DMS79 treated with DMSO at 0.1 percent for 48 hours (cell line): ENCODE measurements around the gene CIB2.

Experiments used
- DNase-seq: peaks from one replicate; lab custom pipeline; 2025; lab: John Stamatoyannopoulos, UW

Gene CIB2

DNA sequence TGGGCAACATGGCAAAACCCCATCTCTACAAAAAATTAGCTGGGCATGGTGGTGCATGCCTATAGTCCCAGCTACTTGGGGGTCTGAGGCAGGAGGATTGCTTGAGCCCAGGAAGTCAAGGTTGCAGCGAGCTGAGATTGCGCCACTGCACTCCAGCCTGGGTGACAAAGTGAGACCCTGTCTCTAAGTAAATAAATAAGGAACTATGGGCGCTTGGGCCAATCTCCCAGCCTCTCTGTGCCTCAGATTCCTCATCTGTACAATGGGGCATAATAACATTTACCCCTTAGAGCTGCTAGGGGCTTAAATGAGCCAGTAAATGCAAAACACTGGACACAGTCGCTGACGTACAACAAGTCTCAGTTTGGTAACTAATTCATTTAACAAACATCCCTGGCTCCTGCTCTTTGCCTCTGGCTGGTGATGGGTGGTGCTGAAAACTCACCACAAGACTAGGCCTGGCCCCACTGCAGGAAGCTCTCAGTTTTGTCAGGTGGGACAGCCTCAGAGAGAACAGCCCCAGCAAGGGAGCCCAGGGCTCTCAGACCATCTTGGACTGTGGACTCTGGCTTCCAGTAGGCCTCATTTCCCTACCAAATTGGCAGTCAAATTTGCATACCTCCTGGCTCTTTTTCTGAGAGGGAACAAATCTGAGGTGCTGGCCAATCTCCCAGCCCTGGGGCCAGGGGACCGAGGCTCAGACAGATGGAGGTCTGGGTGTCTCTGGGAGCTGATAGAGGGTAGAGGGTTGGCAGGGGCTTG, 47.4 kb downstream of the CIB2 start:
- DNase-seq = no peak

DNA sequence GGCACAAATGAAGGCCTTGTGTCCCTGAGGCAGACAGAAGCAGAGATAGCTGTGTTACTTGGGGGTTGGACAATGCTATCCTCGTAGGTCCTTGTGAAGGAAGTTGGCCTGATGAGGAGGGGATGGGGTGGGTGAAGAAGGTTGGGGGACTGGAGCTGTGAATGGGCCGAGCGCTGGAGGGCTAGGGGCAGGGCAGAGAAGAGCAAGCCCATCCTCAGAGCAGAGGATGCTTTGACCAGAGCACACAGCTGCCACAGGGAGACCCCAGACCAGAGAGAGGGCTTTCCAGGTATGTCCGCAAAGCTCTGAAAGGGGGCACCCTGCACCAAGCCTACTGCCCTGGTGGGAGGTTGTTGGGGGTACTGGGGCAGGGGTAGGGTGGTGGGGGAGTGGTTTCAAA, 48.1 kb downstream of the CIB2 start:
- no peak for DNase-seq

DNA sequence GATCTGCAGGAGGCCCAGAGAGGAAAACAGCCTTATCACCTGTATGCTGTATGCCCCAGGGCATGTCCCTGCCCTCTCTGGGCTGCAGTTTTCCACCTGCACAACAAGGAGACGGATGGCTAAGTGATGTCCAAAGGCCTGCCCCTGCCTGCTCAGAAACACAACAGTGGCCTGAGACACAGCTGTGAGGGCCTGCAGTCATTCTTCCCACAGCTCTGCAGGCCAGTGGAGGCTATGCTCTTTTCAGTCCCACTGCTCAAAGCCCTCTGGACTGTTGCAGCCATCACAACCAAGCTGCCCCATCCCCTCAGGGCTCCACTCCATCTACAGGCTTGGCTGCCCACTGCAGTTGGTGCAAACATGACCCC, 48.5 kb downstream of the CIB2 start:
- no peak for DNase-seq

DNA sequence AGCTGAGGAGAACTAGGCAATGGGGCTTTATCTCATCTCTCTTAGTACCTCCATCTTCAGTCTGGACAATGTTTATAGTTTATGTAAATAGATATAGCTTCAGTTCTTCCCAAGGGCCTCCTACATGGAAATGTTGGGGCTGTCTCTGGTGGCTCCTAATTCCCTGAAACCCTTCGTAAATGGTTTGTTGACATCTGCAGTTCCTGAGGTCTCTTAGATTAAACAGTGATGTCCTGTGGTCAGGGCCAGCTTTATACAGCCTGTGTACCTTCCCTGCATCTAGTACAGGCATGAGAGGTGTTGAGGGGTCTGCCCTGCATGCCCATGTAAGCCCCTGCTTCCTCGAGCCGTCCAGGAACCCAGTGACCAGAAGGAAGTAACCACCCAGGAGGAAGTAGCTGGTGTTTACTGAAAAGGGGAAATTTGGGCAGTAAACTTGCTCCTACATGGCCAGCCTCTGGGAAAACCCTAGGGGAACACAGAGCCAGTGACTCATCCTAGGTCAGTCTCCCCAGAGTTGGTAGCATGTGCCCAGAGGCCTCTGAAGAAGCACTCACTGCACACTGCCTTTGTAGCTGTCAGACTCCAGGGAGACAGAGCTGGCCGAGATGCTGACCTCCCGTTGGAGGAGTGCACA, 49.0 kb downstream of the CIB2 start:
- no peak for DNase-seq

DNA sequence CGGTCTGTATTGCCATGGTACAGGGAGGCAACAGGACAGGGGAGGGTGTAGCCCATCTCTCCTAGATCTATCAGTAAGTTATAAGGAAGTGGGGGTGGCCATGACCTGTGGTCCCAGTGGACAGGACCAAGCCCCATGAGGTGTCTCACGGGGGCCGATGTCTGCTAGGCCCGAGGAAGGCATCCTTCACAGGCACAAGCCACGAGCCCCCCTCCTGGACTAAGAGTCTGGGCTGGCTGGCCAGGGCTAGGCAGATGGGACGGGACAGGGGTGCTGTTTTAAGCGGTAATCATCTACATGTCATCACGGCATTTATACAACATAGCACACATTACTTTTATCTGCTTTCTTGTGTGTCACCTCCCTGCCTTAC, 51.2 kb downstream of the CIB2 start:
- DNase-seq = no peak

DNA sequence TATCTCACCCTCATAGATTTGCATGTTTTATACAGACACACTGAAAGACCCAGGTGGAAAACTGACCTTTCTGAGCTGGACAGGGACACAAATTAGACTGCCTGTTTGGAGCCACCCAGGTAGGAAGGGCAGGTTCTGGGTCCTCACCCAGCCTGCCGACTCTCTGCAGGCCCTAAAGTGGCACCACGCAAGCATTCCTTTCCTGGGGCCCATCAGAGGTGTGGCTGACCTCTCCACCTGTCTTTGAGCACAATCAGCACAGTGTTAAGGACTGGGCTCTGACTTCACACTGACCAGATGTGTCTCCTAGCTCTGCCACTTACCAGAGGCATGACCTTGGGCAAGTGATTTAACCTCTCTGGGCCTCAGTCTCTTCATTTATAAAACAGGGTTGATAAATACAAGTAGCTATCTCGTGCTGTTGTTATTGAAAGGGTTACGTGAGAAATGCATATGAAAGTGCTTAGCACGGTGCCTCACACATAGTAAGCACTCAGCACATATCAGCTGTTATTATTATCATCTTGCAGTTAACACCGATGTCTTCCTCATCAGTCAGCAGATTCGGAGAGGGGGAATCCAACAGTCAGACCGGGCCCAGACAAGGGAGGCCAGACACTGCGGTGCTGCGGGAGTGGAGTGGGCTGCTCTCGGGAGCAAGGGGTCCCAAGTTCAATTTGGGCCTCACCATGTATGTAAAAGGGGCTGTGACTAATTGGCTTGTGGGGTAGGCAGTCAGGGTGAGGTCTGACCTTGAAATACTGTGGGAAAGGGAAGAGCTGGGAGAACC, 51.8 kb downstream of the CIB2 start:
- no peak for DNase-seq

DNA sequence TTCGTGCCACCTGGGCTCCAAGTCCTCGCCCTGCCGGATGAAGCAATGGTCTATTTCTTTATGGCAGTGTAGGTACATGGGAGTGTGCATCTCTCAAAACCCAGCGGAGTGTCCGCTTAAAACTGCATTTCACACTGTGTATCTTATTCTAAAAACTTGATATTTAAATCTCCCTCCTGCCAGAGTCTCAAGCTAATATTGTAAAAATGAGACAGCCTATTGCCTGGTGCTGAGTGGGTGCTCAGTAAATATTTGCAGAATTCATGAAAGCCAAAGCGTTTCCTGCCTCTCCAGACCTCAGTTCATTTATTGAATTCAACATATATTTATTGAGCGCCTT, 53.4 kb downstream of the CIB2 start:
- DNase-seq = no peak

DNA sequence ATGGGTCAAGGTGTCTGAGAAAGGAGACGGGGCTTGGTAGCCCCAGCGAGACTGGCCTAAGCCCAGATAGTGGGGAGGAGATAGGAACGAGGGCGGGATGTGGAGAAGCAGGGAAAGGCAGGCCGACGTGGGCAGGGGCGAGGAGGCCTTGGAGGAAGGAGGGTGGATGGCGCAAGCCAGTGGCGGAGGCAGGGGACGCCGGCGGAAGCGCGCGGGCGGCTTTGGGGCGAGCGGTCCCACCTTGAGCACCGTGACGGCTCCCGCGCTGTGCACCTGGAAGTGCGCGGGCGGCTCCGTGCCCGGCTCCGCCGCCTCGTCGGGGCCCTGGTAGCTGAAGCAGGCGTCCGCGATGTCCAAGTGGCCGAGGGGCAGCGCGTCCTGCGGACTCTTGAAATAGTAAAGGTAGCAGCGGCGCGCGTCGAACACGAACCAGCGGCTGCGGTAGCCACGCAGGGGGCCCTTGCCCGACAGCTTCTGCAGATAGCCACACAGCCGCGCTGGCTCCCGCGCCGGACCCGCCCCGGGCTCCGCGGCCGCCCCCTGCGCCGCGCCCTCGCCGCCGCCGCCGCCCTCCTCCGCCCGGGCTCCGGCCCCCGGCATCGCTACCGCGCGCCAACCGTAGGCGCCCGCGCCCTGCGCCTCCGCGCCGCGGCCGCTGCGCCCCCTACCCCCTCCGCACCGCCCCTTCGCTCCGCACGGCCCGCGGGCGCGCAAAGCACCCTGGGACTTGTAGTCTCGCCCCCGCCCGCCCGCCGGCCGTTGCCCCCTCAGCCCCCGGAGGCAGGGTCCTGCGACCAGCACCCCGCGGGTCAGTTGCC, 54.0 kb downstream of the CIB2 start, which contains the start of gene TBC1D2B:
TBC1D2B (minus strand) TSS at position 659 of the 818 bp plus-strand sequence; CDS start at position 600, 59 bp downstream.
- DNase-seq = peak; percentile 4

DNA sequence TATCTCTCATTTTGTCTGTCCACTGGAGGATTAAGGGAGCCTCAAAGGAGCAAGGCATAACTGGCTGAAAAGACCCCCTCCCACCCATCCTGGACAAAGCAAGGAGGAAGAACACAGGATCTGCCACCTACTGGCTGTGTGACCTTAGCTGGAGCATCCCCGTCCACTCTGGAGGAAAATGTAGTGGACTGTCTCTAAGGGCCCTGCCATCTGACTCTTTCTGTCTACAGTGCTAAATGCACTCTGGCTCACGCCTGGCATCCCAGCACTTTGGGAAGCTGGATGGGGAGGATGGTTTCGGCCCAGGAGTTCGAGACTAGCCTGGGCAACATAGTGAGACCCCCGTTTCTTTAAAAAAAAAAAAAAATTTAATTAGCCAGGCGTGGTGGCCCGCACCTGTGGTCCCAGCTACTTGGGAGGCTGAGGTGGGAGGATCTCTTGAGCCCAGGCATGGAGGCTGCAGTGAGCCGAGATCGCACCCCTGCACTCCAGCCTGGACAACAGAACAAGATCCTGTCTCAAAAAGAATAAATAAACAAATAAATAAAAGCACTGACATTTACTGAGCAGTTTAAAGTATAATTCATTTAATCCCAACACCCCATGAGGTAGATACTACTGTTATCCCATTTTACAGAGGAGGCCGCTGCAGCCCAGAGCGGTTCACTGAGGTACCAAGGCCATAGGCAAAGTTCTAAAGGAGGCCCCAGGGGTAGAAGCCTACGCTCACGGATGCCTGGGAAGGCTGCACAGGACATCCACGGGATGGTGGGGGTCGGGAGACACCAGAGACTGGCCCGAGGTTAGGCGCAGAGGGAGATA, 54.8 kb downstream of the CIB2 start:
- no peak for DNase-seq

DNA sequence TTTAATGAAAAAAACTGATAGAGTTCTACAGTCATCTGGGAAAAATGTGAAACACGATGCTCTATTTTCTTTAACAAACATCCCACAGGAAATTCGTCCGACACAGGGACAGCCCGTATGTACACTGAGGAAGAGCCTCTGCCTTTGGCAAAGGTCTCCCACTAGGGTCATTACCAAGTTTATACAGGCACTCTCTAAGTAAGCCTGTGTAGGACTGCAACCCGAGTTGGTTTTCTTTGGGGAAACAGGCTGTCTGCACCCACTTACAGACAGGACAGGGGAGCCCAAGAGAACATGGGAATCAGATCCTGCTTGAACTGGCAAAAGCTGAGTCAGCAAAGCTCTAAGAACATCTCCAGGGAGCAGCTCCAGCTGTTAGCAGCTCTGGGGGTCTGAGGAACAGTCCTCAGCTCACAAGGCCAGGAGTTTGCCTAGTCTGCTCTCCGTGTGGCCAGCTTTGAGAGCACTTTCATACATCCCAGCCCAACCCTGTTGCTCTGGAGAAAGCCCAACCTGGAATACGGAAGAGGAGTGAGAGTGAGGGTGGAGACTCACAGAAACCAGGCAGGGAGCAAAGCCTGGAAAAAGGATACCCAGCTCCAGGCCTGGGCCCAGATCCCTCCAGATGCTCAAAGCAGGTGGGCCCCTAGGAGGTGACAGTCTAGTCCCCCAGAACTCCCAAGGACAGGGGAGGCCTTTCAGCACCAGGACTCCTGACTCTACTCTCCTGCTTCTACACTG, 55.6 kb downstream of the CIB2 start:
- DNase-seq = peak; percentile 43

DNA sequence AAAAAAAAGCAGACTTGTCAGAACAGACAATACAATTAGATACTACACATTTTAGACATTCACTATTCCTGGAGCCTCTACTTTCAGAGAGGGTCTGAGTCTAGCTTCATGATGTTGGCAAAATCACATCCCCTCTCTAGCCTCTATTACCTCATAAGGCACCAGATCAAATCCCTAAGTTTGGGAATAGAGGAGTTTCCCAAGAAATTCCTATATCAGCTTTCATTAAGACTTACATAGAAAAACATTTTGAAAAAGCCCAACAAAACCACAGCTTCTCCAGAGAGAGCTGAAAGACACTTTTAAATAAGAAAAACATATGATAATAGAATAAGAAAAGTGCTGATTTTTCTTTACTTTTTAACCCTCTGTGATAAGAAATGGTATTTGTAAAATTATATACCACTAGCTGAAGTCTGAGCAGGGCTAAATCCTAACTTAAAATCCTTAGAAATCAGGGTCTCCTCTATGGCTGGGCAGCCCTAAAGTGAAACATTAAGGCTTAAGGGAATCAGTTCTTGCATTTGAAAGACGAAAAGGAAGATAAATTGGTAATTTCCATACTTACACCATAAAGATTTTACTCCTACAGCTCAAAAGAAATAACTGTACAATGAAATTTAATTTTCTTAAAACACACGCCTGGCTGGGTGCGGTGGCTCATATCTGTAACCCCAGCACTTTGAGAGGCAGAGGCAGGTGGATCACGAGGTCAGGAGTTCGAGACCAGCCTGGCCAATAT, 58.0 kb downstream of the CIB2 start:
- no peak for DNase-seq

DNA sequence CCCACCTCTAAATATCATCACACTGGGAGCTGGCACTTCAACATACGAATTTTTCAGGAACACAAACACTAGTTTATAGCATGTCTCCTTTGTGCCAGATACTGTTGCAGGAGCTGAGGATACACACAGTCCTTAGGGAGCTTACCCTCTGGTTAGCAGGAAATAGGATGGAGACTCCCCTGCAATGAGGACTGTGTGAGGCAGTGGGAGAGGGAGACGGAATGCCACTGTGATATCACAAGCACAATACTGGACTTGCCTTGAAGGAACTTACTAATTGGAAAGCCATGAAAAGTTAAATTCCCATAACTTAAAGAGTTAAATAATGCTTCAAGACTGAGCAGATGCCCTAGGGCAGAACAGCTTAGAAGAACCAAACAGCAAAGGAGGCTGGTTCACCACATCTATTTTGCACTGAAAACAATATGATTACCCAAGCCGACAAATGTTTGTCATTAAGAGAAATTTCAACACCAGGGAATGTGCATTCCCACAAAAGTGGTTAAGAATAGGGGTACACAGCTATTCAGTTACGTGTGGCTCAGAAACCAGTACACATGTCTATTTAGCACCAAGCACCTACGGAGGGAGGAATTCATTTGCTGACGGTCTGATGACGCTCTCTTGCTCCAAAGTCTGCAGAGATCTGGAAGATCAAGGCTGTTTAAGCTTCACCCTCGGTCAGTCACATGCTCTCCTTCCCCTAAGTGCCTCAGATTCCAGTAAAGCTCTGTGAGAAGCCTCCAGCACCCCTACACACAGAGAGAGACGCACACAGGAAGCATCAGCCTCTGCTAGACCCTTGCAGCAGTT, 59.0 kb downstream of the CIB2 start:
- DNase-seq = no peak

DNA sequence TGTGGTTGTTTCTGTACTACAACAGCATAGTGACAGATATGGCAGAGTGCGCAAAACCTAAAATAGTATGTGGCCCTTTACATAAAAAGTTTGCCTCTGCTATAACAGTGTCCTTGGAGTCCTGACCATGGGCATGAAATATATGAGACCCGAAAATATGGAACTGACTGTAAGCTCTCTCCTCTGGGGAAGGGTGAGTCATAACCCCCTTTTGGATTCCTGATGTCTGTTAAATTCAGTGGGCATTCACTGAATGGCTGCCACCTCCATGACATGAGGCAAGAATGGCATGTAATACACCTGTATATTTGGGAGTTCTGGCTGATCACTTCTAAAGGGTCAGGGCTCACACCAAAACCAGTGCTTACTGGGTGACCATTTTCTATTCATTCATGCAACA, 59.9 kb downstream of the CIB2 start:
- no peak for DNase-seq

DNA sequence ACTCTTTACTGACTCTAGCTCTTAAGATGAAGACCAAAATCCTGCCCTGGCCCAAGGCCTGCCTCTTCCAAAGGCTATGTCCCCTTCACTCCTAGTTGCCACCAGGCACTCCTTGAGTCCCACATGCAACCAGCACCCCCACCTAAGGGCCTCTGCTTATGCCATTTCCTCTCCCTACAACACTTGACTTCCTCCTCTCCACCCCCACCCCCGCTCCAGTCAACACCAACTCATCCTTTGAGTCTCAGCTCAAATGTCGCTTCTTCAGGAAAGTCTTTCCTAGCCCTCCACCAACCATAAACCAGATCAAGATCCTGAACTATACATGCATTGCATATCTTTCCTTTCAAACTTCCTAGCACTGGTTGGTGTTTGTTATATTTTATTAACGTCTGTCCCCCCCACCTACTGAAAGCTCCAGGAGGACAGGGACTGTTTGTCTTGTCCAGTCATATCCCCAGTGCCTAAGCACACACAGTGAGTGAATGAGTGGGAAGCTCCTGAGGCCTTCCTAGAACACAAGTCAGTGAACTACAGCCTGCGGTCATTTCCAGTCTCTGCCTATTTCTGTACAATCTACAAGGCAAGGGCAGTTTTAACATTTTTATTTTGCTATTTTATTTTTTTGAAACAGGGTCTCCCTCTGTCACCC, 61.1 kb downstream of the CIB2 start:
- DNase-seq = no peak

DNA sequence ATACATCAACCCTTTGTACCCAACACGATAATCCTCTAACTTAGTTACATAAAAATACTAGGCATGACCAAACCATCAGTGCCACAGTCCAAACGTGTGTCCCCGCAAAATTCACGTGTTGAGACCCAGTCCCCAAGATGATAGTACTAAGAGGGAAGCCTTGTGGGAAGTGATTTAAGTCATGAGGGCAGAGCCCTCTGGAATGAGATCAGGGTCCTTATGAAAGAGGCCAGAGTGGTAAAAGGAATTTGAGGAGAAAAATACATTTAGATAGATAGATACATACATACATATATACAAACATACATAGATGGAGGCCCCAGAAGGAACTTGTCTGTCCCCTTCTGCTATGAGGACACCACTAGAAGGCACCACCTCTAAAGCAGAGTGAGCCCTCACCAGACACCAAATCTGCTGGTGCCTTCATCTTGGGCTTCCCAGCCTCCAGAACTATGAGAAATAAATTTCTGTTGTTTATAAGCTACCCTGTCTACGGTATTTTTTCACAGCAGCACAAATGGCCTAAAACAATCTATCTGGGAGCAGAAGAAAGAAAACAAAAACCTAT, 61.7 kb downstream of the CIB2 start:
- no peak for DNase-seq

DNA sequence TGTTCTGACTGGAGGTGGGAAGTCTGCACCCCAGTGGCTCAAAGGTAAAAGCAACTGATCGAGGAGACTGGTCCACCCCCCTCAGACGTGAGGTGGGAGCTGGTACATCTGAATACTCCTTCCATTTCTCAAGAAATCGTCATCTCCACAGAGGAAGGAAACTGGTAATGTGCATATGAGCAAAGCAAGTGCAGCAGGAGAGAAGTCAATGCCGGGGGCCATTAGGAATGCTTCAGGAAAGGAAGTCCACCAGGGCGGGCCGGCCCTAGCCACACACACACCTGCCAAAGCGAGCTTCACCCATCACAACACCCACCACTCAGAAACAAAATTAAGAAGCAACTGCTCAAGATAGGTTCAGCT, 62.2 kb downstream of the CIB2 start:
- no peak for DNase-seq

DNA sequence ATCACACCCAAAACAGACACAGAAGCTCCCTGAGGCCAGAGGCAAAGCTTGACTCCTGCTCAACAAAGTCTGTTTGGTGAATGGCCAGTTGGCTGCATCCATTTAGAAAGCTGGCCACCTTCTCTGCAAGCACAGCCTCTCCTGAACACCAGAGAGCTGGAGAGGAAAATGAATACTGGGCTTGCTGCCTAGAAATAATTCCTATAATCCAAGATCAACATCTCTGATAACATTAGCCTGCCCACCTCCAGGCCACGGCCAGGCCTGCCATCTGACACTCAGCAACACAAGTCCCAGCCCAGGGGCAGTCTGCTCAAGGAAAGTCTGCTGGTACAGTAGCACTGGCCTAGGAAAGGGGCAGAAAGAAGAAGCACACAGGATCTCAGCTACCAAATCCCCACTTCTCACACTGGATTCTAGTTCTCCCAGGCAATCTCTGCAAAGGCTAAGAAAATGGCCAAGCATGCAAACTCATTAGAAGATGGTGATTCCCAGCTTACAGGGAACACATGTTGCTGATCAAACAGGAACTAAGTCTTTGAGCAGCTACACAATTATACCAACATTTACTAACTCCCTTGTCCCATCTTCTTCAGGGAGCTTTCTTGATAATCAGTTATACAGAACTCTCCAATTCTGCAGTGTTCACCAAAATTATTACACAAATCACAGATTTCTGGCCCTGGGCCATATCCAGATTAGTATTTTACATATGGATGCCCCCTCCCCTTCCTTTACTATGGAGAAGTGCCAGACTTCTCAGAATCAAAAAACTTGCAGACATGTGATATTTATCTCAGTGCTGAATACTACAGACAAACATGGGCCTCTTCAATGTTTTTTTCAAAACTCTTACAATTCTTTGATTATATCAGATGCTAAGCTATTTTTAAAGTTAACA, 63.7 kb downstream of the CIB2 start:
- DNase-seq = peak; percentile 4
